IMR-90 (cell line): ENCODE results near the gene PLXNA4. TPM values are rescaled to one million over a fixed set of nuclear protein-coding genes. Genes with fewer than 3 reads are reported as not detected.

Source experiments
- ATAC-seq: fragments of 200-7000 bp; cut with Tn5 transposase; 2 replicates; pipeline ENCODE4 v1.9.1; 2020; ENCODE audit warnings: low read depth, mild to moderate bottlenecking, moderate library complexity
- BruUV-seq: library from RNA; stranded (reverse); fragments of 400-500 nt; replicated peaks from 2 replicates; lab custom pipeline; 2021; lab: Mats Ljungman, UMichigan
- CTCF ChIA-PET: fragments of 300-600 bp; formaldehyde crosslinking; extraction: SDS; loops from one replicate; lab custom pipeline; 2021; ENCODE audit warnings: antibody characterized with exemption; lab: Yijun Ruan, JAX
- POLR2A ChIA-PET: fragments of 300-600 bp; sonication (Branson Sonifier 250); formaldehyde crosslinking; loops from one replicate; lab custom pipeline; 2022; ENCODE audit warnings: antibody characterized with exemption; ENCODE audit not compliant: unreplicated experiment; lab: Charles Lee
- DNase-seq: peaks from one replicate; pipeline ENCODE4 v3.0.0; 2013
- H2AFZ ChIP-seq: replicated peaks from 2 replicates; pipeline ENCODE3; 2013; ENCODE audit warnings: low read length, mild to moderate bottlenecking; ENCODE audit not compliant: poor library complexity
- H2AK5ac ChIP-seq: 2 replicates; pipeline ENCODE4 v1.6.1; 2013; ENCODE audit warnings: low read depth, low read length, inconsistent platforms
- H2AK9ac ChIP-seq: replicated peaks from 2 replicates; pipeline ENCODE3; 2013; ENCODE audit warnings: mild to moderate bottlenecking, low read depth, low read length, moderate library complexity; ENCODE audit not compliant: poor library complexity
- H2BK120ac ChIP-seq: 2 replicates; pipeline ENCODE4 v1.6.1; 2013; ENCODE audit warnings: low read depth, low read length, inconsistent platforms
- H2BK15ac ChIP-seq: 3 replicates; pipeline ENCODE4 v1.6.1; 2013; ENCODE audit warnings: low read depth, low read length, inconsistent platforms
- H2BK20ac ChIP-seq: 2 replicates; pipeline ENCODE4 v1.6.1; 2013; ENCODE audit warnings: low read depth, mild to moderate bottlenecking, inconsistent platforms, low read length, moderate library complexity
- H2BK5ac ChIP-seq: 2 replicates; pipeline ENCODE4 v1.6.1; 2013; ENCODE audit warnings: mild to moderate bottlenecking, low read depth, low read length, inconsistent platforms; ENCODE audit not compliant: poor library complexity, severe bottlenecking
- H3K14ac ChIP-seq: replicated peaks from 2 replicates; pipeline ENCODE4 v1.6.1; 2013; ENCODE audit warnings: low read depth, low read length, inconsistent platforms
- H3K18ac ChIP-seq: 2 replicates; pipeline ENCODE4 v1.6.1; 2013; ENCODE audit warnings: low read depth, low read length, control low read depth
- H3K23ac ChIP-seq: 2 replicates; pipeline ENCODE4 v1.6.1; 2013; ENCODE audit warnings: low read depth, low read length, inconsistent platforms
- H3K27ac ChIP-seq: 2 replicates; pipeline ENCODE4 v1.5.1; 2013; ENCODE audit warnings: mild to moderate bottlenecking, control low read depth, low read length; ENCODE audit not compliant: insufficient read depth
- H3K27me3 ChIP-seq: 2 replicates; pipeline ENCODE4 v1.6.1; 2013; ENCODE audit warnings: low read length; ENCODE audit not compliant: control insufficient read depth, insufficient read depth
- H3K36me3 ChIP-seq: 2 replicates; pipeline ENCODE4 v1.6.1; 2013; ENCODE audit warnings: low read length, mixed read lengths; ENCODE audit not compliant: control insufficient read depth, insufficient read depth
- H3K4ac ChIP-seq: 2 replicates; pipeline ENCODE4 v1.6.1; 2013; ENCODE audit warnings: low read depth, low read length, inconsistent platforms
- H3K4me1 ChIP-seq: 2 replicates; pipeline ENCODE4 v1.6.1; 2013; ENCODE audit warnings: low read length, mixed read lengths; ENCODE audit not compliant: control insufficient read depth, insufficient read depth
- H3K4me2 ChIP-seq: 2 replicates; pipeline ENCODE4 v1.6.1; 2013; ENCODE audit warnings: low read depth, mild to moderate bottlenecking, control low read depth, low read length, moderate library complexity
- H3K4me3 ChIP-seq: 2 replicates; pipeline ENCODE4 v1.5.1; 2013; ENCODE audit warnings: low read depth, mild to moderate bottlenecking, control low read depth, low read length, moderate library complexity; ENCODE audit not compliant: insufficient read depth
- H3K56ac ChIP-seq: 2 replicates; pipeline ENCODE4 v1.6.1; 2013; ENCODE audit warnings: low read length, inconsistent platforms; ENCODE audit not compliant: insufficient read depth; ENCODE audit errors: extremely low read depth
- H3K79me1 ChIP-seq, 2 experiments: 2 replicates each; pipeline ENCODE4 v1.6.1; 2013; ENCODE audit warnings: low read length in 2 of 2, inconsistent platforms in 1 of 2, low read depth in 1 of 2
- H3K9ac ChIP-seq: 2 replicates; pipeline ENCODE4 v1.6.1; 2013; ENCODE audit warnings: low read depth, low read length, control low read depth
- H3K9me1 ChIP-seq: 2 replicates; pipeline ENCODE4 v1.6.1; 2013; ENCODE audit warnings: low read length, inconsistent platforms; ENCODE audit not compliant: insufficient read depth
- H3K9me3 ChIP-seq: 2 replicates; pipeline ENCODE4 v1.6.1; 2013; ENCODE audit warnings: low read length; ENCODE audit not compliant: control insufficient read depth, insufficient read depth
- H4K20me1 ChIP-seq: 2 replicates; pipeline ENCODE4 v1.6.1; 2013; ENCODE audit warnings: low read length, inconsistent platforms; ENCODE audit not compliant: insufficient read depth
- H4K5ac ChIP-seq: 2 replicates; pipeline ENCODE4 v1.6.1; 2013; ENCODE audit warnings: mild to moderate bottlenecking, low read depth, low read length, control low read depth
- H4K8ac ChIP-seq, 2 experiments: 2 replicates each; pipeline ENCODE4 v1.6.1; 2013; ENCODE audit warnings: low read depth in 2 of 2, low read length in 2 of 2, control low read depth in 1 of 2, inconsistent platforms in 1 of 2
- H4K91ac ChIP-seq: 2 replicates; pipeline ENCODE4 v1.6.1; 2013; ENCODE audit warnings: low read depth, low read length, inconsistent platforms; ENCODE audit not compliant: insufficient read depth
- BHLHE40 ChIP-seq: fragments of 150-350 bp; IDR thresholded peaks from 2 replicates; pipeline ENCODE4 v1.6.1; 2016; ENCODE audit warnings: mild to moderate bottlenecking, low read depth, low read length
- CEBPB ChIP-seq: IDR thresholded peaks from 2 replicates; pipeline ENCODE4 v1.6.1; 2012; ENCODE audit warnings: low read depth, low read length, improper control_type of control experiment
- CHD1 ChIP-seq: IDR thresholded peaks from 2 replicates; pipeline ENCODE4 v1.6.1; 2012; ENCODE audit warnings: low read depth, low read length, improper control_type of control experiment
- RAD21 ChIP-seq: IDR thresholded peaks from 2 replicates; pipeline ENCODE4 v1.6.1; 2012; ENCODE audit warnings: low read length, improper control_type of control experiment
- WGBS, 2 experiments: methylation state at CpG; one replicate each; pipeline versions ENCODE4 v1.1.5 to v1.1.7; 2013; ENCODE audit warnings: missing lambda C conversion rate in 2 of 2; ENCODE audit not compliant: insufficient read length in 1 of 2; ENCODE audit errors: extremely low coverage in 2 of 2; 5-methylcytosine and 5-hydroxymethylcytosine counted together
- dilution Hi-C: fragments of 300-500 bp; cut with HindIII; formaldehyde crosslinking; loops from one replicate; pipeline ENCODE4 v1.14.3; 2018; ENCODE audit warnings: low sequenced_read_pairs; ENCODE audit not compliant: unreplicated experiment
- in situ Hi-C: fragments of 300-500 bp; cut with MboI; formaldehyde crosslinking; loops from 3 replicates; pipeline ENCODE4 v1.14.3; 2019; ENCODE audit warnings: low sequenced_read_pairs, inconsistent platforms, mixed read lengths
- intact Hi-C: fragments of 100-400 bp; cut with micrococcal nuclease; formaldehyde crosslinking; loops from 2 replicates; pipeline ENCODE4 v1.10.0; 2022
- polyA plus RNA-seq, 3 experiments: library from polyadenylated mRNA; depleted of rRNA; stranded (reverse); fragments of >200 nt; gene quantifications; 2 replicates each; pipeline ENCODE4 v1.2.3, GENCODE V29; 2012; ENCODE audit warnings: low replicate concordance in 1 of 3
- total RNA-seq: library from RNA; depleted of rRNA; stranded (reverse); fragments of >200 nt; gene quantifications from 2 replicates; pipeline ENCODE4 v1.2.3, GENCODE V29; 2012
- TF ChIP-seq, protein P1 (sequence below): fragments of 150-350 bp; IDR thresholded peaks from 2 replicates; pipeline ENCODE4 v1.6.1; 2016; ENCODE audit warnings: low read depth, mild to moderate bottlenecking, low read length, moderate library complexity, borderline replicate concordance
- TF ChIP-seq, protein P2 (sequence below): conservative IDR thresholded peaks from 2 replicates; pipeline ENCODE4 v1.5.1; 2012; ENCODE audit warnings: mild to moderate bottlenecking, low read depth, low read length, improper control_type of control experiment

The PLXNA4 gene
- total and polyA plus RNA-seq, 2 of the 4 experiments (the other 2 are of a cell fraction) = under 0.01 TPM

DNA sequence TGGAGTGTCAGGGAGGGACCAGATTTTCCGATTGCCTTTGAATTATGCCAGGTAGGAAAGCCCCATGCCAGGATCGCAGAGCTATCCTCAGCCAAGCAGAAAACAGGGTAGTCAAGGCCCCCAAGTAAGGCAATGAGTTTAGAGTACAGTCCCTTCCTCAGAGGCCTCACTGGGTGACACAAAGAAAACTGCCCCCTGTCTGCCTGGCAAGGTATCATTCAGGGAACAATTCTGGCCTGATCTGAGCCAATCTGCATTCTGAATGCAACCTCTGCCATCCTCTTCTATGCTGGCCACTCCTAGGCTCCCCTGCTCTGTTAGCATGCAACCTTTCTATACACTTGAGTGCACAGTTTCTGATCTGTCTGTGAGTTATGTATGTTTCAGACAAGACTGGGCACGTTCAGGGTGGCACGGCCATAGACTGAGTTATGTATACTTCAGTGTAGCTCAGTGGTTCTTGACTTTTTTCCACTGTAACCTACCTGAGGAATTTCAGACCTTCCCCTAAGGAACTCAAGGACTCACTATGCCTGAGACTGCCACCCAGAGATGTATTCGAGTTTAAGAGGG lies 336.8 kb downstream of the PLXNA4 start:
- Histone ChIP-seq H2AFZ (no peak overlapping the region), H2BK20ac (no peak overlapping the region), H3K9ac (no peak overlapping the region), H3K14ac (no peak overlapping the region), H2AK9ac (no peak overlapping the region), H3K4me1 (no peaks in the 10 kb centered on the region), H2BK5ac (no peak overlapping the region), H2AK5ac (no peak overlapping the region), H2BK120ac (no peak overlapping the region), H3K27ac (no peak overlapping the region), H3K9me3 (no peaks in the 10 kb centered on the region), H3K4me2 (no peak overlapping the region), H3K9me1 (no peaks in the 10 kb centered on the region), H2BK15ac (no peak overlapping the region), H4K8ac (no peak overlapping the region), H4K20me1 (no peaks in the 10 kb centered on the region), H4K91ac (no peak overlapping the region), H3K18ac (no peak overlapping the region), H3K27me3 (no peaks in the 10 kb centered on the region), H3K23ac (no peak overlapping the region), H3K79me1 (no peaks in the 10 kb centered on the region), H3K4me3 (no peak overlapping the region), H3K36me3 (no peaks in the 10 kb centered on the region), H4K5ac (no peak overlapping the region), H3K4ac (no peak overlapping the region), H3K56ac (no peak overlapping the region)
- intact Hi-C loops (no loop called here), in situ Hi-C loops (no loop called here), dilution Hi-C loops (no loop called here)
- 63% methylated on average over 2 of the region's 5 CpGs; no CpG with 5 or more reads in 1 of the 2 experiments for WGBS, 2 experiments
- no TSS peak for BruUV-seq
- TF ChIP-seq CEBPB (no peak), CHD1 (no peak), BHLHE40 (no peak), RAD21 (no peak)
- TF ChIP-seq, protein P1, sequence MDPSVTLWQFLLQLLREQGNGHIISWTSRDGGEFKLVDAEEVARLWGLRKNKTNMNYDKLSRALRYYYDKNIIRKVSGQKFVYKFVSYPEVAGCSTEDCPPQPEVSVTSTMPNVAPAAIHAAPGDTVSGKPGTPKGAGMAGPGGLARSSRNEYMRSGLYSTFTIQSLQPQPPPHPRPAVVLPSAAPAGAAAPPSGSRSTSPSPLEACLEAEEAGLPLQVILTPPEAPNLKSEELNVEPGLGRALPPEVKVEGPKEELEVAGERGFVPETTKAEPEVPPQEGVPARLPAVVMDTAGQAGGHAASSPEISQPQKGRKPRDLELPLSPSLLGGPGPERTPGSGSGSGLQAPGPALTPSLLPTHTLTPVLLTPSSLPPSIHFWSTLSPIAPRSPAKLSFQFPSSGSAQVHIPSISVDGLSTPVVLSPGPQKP = no peak
- TF ChIP-seq, protein P2, sequence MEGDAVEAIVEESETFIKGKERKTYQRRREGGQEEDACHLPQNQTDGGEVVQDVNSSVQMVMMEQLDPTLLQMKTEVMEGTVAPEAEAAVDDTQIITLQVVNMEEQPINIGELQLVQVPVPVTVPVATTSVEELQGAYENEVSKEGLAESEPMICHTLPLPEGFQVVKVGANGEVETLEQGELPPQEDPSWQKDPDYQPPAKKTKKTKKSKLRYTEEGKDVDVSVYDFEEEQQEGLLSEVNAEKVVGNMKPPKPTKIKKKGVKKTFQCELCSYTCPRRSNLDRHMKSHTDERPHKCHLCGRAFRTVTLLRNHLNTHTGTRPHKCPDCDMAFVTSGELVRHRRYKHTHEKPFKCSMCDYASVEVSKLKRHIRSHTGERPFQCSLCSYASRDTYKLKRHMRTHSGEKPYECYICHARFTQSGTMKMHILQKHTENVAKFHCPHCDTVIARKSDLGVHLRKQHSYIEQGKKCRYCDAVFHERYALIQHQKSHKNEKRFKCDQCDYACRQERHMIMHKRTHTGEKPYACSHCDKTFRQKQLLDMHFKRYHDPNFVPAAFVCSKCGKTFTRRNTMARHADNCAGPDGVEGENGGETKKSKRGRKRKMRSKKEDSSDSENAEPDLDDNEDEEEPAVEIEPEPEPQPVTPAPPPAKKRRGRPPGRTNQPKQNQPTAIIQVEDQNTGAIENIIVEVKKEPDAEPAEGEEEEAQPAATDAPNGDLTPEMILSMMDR = no peak
- CTCF ChIA-PET = no interaction called here
- DNase-seq (no peak), ATAC-seq (no peak)
- POLR2A ChIA-PET = no interaction called here
